Occipital lobe (tissue), 2 donors: ENCODE results near the gene FAM228A. TPM values are rescaled to one million over a fixed set of nuclear protein-coding genes. Genes with fewer than 3 reads are reported as not detected.

Experiments used
- DNase-seq: peaks from one replicate; lab custom pipeline; 2025; lab: John Stamatoyannopoulos, UW
- total RNA-seq: library from RNA; depleted of rRNA; stranded (reverse); fragments of >200 nt; gene quantifications from one replicate; pipeline ENCODE4 v1.2.3, GENCODE V29; 2014

FAM228A gene
- total RNA-seq, 1 donor from 2014 or later, result 3.9 TPM

DNA sequence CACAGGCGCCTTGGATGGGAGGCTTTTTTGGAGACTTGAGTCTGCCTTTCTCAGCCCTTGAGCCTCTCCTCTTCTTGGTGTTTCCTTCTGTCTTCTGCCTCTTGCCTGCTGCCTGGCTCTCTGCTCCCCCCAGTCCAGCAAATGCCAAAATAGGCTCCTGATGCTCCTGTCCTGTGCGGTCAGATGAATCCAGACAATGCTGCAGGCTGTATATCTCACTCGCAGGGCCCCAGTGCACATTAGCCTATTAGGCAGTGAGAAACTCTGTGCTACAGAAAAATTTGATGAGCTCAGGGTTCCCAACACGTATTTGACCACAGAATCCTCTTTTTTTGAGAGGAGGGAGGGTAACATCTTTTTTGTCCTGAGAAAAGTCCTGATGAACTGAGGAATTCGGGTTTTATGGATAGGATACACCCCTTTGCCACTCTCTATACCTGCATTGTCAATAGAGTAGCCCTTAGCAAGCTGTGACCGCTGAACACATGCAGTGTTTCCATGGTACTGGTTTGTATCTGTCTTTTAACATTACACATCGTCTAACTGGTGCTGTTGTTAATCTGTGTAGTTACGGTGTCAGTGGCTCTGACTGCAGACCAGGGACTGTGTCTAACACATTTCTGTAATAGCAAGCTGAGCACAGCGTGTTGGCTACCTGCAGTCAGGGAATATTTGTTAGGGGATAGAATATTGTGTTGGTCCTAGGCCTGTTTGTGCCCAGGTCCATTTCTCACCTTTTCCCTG, 50.8 kb downstream of the FAM228A start:
- DNase-seq, result no peak

DNA sequence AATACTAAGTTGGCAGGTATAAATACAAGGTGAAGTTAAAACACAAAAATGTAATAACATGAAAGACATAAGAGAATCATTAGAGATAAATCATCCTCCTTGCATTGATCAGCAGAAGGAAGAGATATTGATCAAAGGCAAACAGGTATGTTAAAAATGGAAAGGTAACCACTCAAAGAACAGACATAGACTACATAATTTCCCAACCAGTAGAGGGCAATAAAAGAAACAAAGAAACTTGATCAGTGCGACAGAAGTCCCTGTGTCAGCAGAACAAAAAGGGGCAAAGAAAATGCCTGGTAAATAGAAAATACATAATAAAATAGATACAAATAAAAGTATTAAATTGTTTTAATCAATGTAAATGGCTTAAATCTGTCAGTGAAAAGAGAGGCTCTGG, 53.6 kb downstream of the FAM228A start:
- DNase-seq, result no peak

DNA sequence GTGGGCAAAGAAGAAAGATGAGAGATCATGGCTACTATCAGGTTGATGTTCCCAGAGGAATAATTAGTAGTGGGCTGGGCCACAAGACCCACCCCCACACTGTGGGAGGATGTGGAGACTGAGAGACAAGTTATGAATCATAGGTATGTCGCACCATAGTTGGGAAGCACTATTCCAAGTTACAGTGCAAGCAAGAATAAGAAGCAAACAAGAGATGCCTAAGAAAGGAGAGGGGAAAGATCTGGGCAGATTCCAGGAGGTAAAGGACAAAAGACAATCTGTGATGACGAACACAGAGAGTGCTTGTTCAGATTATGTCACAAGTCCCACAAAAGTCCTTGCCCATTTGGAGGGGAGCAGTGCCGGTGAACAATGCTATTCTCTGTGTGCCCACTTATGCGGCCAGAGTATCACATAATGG, 56.6 kb downstream of the FAM228A start:
- DNase-seq, result peak; percentile 50

DNA sequence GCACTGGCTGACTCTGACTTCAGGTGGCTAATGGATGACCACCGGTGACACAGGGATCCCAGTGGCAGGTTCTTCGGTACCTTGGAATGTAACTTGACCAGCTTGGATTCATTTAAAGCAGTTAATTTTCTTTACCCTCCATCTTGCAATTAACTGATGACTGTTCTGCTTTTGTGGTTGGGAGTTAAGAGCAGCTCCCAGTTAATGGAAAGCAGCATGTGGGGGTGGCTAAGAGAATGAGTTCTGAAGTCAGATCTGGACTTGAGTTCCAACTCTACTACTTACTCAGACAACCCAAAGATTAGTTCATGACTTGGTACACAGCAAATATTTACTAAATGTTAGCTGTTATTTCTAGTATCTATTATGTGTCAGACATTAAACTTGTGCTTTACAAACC, 58.5 kb downstream of the FAM228A start:
- no peak for DNase-seq

DNA sequence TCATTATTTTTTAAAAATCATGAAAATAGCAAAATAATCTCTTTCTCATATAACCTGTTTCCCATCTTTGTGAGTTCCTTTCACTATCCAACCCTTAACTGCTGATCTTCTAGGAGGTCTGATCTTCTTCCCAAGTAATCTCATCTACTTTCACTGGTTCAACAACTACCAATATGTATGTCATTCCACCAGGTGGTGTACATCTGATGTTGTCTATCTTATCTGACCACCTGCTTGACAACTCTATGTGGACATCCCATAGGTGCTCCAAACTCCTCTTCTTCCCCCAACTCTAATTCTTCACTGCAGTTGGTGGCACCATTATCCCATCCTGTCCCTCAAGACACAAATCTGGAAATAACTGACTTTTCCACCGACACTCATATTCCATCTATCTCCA, 62.5 kb downstream of the FAM228A start:
- no peak for DNase-seq

DNA sequence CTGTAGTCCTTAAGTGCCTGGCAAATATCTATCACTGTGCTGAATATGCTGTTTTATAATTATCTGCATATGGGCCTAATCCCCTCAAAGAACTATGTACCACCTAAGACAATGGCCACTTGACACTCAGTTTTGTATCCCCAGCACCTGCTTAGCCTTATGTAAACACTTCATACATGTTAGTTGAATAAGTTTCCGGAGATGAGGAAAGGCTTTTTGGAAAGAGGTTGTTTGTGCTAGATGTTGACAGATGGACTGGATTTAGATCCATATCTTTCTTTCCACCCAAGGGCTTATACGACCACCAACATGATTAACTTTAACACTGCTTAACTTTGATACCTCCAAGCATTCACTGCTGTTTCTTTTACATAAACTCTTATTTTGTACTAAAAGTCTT, 63.3 kb downstream of the FAM228A start:
- no peak for DNase-seq

DNA sequence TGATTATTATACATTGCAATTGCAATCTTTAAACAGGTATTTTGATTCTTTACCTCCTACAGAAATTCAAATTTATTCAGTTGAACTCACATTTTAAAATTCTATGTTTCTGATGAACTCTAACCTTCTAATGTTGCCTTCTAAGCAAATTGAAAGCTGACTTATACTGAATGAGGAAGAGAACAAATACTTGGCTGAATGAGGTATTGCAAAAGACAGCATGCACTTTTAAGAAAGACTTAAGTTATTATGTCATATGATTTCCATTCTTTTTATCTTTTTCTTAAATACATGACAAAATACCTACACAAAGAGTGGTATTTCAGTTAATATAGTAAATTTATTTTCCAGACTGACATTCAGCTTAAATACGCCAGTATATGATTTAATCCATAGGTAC, 64.7 kb downstream of the FAM228A start:
- no peak for DNase-seq

Other genes with a start within 250 kb of the FAM228A start
- gene ATAD2B, start 247.9 kb upstream of the FAM228A start, total RNA-seq, result 68.5 TPM
- 53.5 TPM for gene UBXN2A, start 234.6 kb upstream of the FAM228A start, total RNA-seq
- gene MFSD2B, start 165.0 kb upstream of the FAM228A start, total RNA-seq, result not detected
- 23.7 TPM for gene WDCP, start 127.7 kb upstream of the FAM228A start, total RNA-seq
- gene FKBP1B, start 125.3 kb upstream of the FAM228A start, total RNA-seq, result 60.0 TPM
- gene SF3B6, start 98.7 kb upstream of the FAM228A start, total RNA-seq, result 124 TPM
- 11.9 TPM for gene TP53I3, start 90.2 kb upstream of the FAM228A start, total RNA-seq
- 0.47 TPM for gene PFN4, start 51.7 kb upstream of the FAM228A start, total RNA-seq
- gene FAM228B, start 51.6 kb upstream of the FAM228A start, total RNA-seq, result 109 TPM
- 29.8 TPM for gene ITSN2, start 185.5 kb downstream of the FAM228A start, total RNA-seq